Activated B cell treated with CpG ODN at 0.5 μM for 24 hours (primary cell): ENCODE data around the gene BEX1. TPM values are rescaled to one million over a fixed set of nuclear protein-coding genes. Genes with fewer than 3 reads are reported as not detected.

Experiments used
- ATAC-seq: fragments of 200-7000 bp; cut with Tn5 transposase; one replicate; pipeline ENCODE4 v1.10.0; 2021; ENCODE audit warnings: low read depth, mild to moderate bottlenecking, moderate library complexity
- CTCF ChIA-PET: fragments of 350-600 bp; sonication (Branson Sonifier 250); formaldehyde crosslinking; loops from one replicate; lab custom pipeline; 2021; ENCODE audit warnings: antibody characterized with exemption; lab: Charles Lee
- POLR2A ChIA-PET: fragments of 350-600 bp; sonication (Branson Sonifier 250); formaldehyde crosslinking; loops from one replicate; lab custom pipeline; 2021; ENCODE audit warnings: antibody characterized with exemption; lab: Charles Lee
- DNase-seq: peaks from one replicate; pipeline ENCODE4 v3.0.0; 2022
- H3K27ac Mint-ChIP-seq: one replicate; pipeline ENCODE4 v1.8.0; 2020; ENCODE audit warnings: mixed read lengths
- H3K27me3 Mint-ChIP-seq: one replicate; pipeline ENCODE4 v1.8.0; 2021; ENCODE audit warnings: mixed read lengths
- H3K36me3 Mint-ChIP-seq: one replicate; pipeline ENCODE4 v1.8.0; 2021; ENCODE audit warnings: low read depth, mixed read lengths
- H3K4me1 Mint-ChIP-seq: one replicate; pipeline ENCODE4 v1.8.0; 2021; ENCODE audit warnings: mixed read lengths
- H3K4me3 Mint-ChIP-seq: one replicate; pipeline ENCODE4 v1.8.0; 2020; ENCODE audit warnings: mild to moderate bottlenecking, mixed read lengths
- H3K9me3 Mint-ChIP-seq: one replicate; pipeline ENCODE4 v1.8.0; 2020; ENCODE audit warnings: mixed read lengths
- CTCF ChIP-seq: fragments of 200-600 bp; IDR thresholded peaks from one replicate; pipeline ENCODE4 v1.8.0; 2022; ENCODE audit warnings: antibody characterized with exemption, mild to moderate bottlenecking
- intact Hi-C: fragments of 100-400 bp; cut with micrococcal nuclease; formaldehyde crosslinking; loops from one replicate; pipeline ENCODE4 v1.15.1; 2024
- total RNA-seq: library from RNA; stranded (reverse); gene quantifications from 2 replicates; pipeline ENCODE4 v1.2.3, GENCODE V29; 2022

The BEX1 gene
- total RNA-seq, 1 donor from 2014 or later, result 0.84 TPM

GRCh38 chrX:103100484-103100883, 36.5 kb upstream of the BEX1 start:
- ChIA-PET CTCF (no interaction called here), POLR2A (no interaction called here)
- intact Hi-C loops, result no loop called here
- H3K4me1 Mint-ChIP-seq, result no peaks in the 10 kb centered on the region
- no peak for TF ChIP-seq CTCF
- DNase-seq (no peak), ATAC-seq (no peak)
- no peaks in the 10 kb centered on the region for H3K36me3 Mint-ChIP-seq
- no peak overlapping the region for H3K4me3 Mint-ChIP-seq
- H3K27me3 Mint-ChIP-seq, result no peaks in the 10 kb centered on the region
- no peak overlapping the region for H3K27ac Mint-ChIP-seq
- H3K9me3 Mint-ChIP-seq, result no peaks in the 10 kb centered on the region

- Mint-ChIP-seq H3K9me3 (no peaks in the 10 kb centered on the region), H3K27ac (no peak overlapping the region), H3K4me1 (no peaks in the 10 kb centered on the region), H3K27me3 (no peaks in the 10 kb centered on the region), H3K36me3 (no peaks in the 10 kb centered on the region), H3K4me3 (no peak overlapping the region)
- POLR2A ChIA-PET, result no interaction called here
- ATAC-seq (no peak), DNase-seq (no peak)
- CTCF ChIA-PET, result no interaction called here
- no peak for TF ChIP-seq CTCF
- intact Hi-C loops, result no loop called here
These were observed 35.7 kb upstream of the BEX1 start for GRCh38 chrX:103099691-103100090.

- no peak for TF ChIP-seq CTCF
- Mint-ChIP-seq H3K27ac (no peak overlapping the region), H3K4me3 (no peak overlapping the region), H3K27me3 (no peaks in the 10 kb centered on the region), H3K36me3 (no peaks in the 10 kb centered on the region), H3K9me3 (no peaks in the 10 kb centered on the region), H3K4me1 (no peaks in the 10 kb centered on the region)
- intact Hi-C loops, result no loop called here
- ChIA-PET CTCF (no interaction called here), POLR2A (no interaction called here)
- ATAC-seq (no peak), DNase-seq (no peak)
These were observed 34.5 kb upstream of the BEX1 start for GRCh38 chrX:103098488-103098887.

GRCh38 chrX:103092942-103093341, 29.0 kb upstream of the BEX1 start, which contains the start of gene NXF3:
Gene NXF3, minus strand, starts transcription at chrX:103093143. Its CDS starts 120 bp downstream, at chrX:103093023.
- Mint-ChIP-seq H3K4me3 (no peak within 1 kb of the TSS), H3K27ac (no peak within 1 kb of the TSS), H3K36me3 (no peaks in the 10 kb centered on the region), H3K4me1 (no peaks in the 10 kb centered on the region), H3K9me3 (no peaks in the 10 kb centered on the region), H3K27me3 (no peaks in the 10 kb centered on the region)
- ChIA-PET POLR2A (no interaction called here), CTCF (no interaction called here)
- TF ChIP-seq CTCF, result no peak
- intact Hi-C loops, result no loop called here
- no peak for DNase-seq
- ATAC-seq, result no peak

GRCh38 chrX:103081051-103081450, 17.1 kb upstream of the BEX1 start:
- Mint-ChIP-seq H3K4me1 (no peaks in the 10 kb centered on the region), H3K4me3 (no peak overlapping the region), H3K27ac (no peak overlapping the region), H3K36me3 (no peaks in the 10 kb centered on the region), H3K27me3 (no peaks in the 10 kb centered on the region), H3K9me3 (no peaks in the 10 kb centered on the region)
- DNase-seq (no peak), ATAC-seq (no peak)
- CTCF ChIA-PET, result no interaction called here
- TF ChIP-seq CTCF, result no peak
- POLR2A ChIA-PET, result no interaction called here
- intact Hi-C loops, result no loop called here
